ENCODE results near the gene PRUNE2.

The PRUNE2 gene

DNA sequence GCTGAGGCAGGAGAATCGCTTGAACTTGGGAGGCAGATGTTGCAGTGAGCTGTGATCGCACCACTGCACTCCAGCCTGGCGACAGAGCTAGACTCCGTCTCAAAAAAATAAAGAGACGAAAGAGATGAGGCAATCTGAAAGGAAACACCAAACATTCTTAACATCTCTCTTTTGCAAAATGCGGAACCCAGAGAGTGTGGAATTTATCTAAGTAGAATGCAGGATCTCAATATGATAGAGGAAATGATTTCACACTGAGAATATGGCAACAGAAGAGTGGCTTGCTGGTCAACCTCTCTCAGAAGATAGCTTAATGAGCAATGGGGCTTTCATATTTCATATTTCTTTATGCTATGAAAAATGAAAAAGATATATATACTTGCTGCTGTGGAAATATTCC, 175.1 kb downstream of the PRUNE2 start:
- DNase-seq = no peak

- no peak for DNase-seq
These were observed 175.8 kb downstream of the PRUNE2 start for GRCh38 chr9:76729980-76730737.

DNA sequence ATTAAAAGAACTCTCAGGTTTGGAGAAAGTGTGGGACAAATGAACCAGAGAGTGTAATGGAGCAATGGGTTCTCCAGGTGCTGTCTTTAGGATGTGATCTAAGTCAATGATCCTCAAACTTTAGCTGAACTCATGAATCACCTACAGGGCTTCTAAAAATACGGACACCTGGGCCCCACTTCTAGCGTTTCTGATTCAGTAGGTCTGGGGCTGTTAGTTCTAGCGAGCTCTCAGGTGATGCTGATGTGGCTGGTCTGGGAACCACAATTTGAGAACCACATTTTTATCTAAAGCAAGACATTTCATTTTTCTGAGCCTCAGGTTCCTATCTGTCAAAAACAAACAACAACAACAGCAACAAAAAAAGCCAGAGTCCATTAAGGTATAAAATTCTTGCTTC, 176.8 kb downstream of the PRUNE2 start:
- no peak for DNase-seq

- no peak for DNase-seq
These were observed 180.0 kb downstream of the PRUNE2 start for GRCh38 chr9:76725885-76726284.

GRCh38 chr9:76725011-76725546, 180.8 kb downstream of the PRUNE2 start:
- no peak for DNase-seq

DNA sequence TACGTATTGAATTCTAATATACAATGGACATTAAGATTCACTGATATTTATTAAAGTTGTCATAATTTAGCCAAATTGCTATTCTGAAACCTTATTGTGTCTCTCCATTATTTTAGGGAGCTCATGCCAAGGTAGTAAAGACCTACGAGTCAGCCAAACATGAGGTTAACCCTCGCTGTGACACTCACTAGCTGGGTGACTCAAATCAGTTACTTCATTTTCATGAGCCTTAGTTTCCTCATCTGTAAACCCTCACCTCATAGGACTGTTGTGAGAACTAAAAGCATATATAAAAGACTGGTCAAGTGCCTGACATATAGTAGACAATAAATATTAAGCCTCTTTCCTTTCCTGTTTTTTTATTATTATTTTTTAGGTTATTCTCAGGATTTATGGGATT, 185.7 kb downstream of the PRUNE2 start:
- DNase-seq = no peak

DNA sequence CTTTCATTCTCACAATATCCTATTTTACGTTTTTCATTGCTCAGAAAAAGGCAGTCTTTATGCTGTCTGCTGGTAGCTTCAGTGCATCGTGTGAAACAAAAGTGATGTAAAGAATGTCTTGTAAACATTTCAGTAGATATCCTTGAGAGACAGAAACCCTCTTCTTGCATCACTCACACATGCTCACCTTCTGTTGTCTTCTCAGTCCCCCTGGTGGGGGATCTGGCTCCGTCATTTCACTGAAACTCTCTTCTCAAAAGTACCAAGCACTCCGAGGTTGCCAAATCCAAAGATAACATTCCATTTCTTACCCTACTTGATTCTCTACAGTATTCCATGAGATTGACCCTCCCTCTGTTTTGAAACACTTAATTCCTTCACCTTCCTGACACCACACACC, 187.7 kb downstream of the PRUNE2 start:
- DNase-seq = no peak

- DNase-seq = no peak
These were observed 188.3 kb downstream of the PRUNE2 start for GRCh38 chr9:76717613-76718012.

DNA sequence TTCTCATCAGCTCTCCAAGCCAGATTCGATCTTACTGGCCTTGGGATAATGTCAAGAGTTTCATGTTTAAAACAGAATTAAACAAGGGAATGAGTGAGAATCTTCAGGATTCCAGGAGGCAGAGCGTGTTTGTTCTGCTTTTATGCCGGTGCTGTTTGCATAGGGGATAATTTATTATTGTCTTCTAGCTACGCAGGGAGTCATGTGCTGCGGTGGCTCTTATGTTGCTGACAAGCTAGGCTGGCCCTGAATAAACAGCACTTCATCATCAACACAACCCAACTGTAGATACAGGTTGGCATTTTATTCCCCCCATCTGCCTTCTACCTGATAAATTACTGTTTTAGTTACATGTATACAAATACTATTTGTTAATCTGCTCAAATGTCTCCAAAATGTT, 188.7 kb downstream of the PRUNE2 start:
- no peak for DNase-seq

- DNase-seq = no peak
These were observed 189.7 kb downstream of the PRUNE2 start for GRCh38 chr9:76716085-76716672.

DNA sequence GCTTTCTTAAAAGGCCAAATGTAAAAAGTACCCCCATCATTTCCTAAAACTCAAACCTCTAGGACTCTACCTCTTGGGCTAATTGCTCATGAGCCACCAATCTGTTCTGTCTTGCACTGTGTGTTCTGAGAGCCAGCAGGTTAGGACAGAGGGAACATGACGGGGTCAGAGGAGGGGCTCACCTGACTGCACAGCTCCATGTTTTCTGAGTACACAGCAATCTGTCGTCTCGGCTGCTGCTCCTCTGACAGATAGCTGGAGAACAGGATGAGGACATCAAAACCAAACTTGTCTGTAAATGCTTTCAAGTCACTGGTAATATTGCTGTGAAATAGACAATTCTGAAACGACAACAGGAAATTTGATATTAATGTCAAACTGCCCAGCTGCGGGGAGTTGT, 192.5 kb downstream of the PRUNE2 start:
- DNase-seq = no peak

GRCh38 chr9:76709020-76709419, 196.9 kb downstream of the PRUNE2 start:
- DNase-seq = no peak

GRCh38 chr9:76707510-76707909, 198.4 kb downstream of the PRUNE2 start:
- DNase-seq = no peak

- DNase-seq = peak in 1 of 2 donors; percentile 55
These were observed 201.2 kb downstream of the PRUNE2 start for GRCh38 chr9:76704593-76705204.

DNA sequence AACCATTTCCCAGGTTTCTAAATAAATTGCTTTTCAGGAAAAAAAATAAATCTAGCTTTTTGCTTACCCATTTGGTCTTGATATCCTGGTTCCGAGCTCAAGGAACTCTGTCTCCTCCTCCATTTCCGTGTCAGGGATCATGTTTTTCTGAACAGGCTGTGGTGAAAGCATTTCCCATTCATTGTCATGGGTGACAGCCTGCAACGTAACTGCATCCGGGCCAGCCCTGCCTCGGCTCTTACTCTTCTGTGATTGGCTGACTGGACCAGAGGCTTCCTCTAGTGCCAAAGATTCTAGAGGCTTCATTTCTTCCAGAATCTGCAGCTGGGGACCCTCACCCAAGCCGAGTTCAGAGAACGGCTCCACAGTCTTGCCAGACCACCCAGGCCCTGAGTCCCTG, 202.6 kb downstream of the PRUNE2 start:
- no peak for DNase-seq

DNA sequence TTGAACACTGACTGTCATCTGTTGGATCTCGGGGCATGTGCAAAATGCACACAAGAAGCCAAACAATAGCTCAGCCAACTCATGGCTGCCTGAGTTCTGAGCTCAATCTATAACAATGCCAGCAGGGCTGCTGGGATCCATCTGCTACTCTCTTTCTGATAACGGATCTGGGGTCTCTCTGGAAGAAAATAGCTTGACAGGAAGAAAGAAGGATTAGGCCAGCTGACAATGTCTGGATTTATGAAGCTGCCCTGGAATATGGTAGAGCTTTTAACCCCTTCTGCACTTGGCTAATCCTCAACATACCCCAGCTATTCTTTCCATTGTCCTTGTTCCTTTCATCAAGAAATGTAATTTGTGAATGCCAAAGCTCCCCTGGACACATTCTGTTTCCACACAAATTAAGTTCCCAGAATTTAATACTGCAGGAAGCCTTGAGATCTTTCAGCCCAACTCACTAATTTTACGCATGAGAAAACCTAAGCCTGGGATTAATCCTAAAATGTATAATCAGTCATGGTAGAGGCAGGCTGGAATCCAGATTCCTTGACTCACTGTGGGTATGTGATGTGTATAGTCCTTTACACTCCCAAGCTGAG, 204.4 kb downstream of the PRUNE2 start:
- DNase-seq = no peak

GRCh38 chr9:76700916-76701315, 205.0 kb downstream of the PRUNE2 start:
- DNase-seq = no peak

GRCh38 chr9:76699971-76700370, 205.9 kb downstream of the PRUNE2 start:
- DNase-seq = no peak

DNA sequence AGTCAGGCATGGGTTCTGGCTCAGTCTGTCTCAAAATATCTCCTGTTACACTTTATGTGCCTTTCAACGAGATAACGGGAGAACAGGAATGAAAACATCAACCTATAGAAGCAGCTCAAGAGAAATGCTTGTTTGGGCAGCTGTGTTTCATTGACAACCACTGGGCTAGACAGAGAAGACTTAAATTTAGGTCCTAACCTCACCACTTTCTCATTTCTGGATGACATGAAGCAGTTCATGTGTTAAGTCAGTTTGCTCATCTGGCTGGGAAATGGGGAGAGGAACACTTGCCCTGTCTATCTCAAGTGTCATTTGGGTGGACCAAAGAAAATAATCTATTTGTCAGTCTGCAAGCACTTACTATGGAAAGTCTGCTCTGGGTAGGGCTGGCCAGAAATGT, 208.4 kb downstream of the PRUNE2 start:
- no peak for DNase-seq

GRCh38 chr9:76697081-76697480, 208.8 kb downstream of the PRUNE2 start:
- DNase-seq = no peak

GRCh38 chr9:76693912-76694311, 212.0 kb downstream of the PRUNE2 start:
- no peak for DNase-seq

- DNase-seq = no peak
These were observed 213.3 kb downstream of the PRUNE2 start for GRCh38 chr9:76692458-76693129.
